DOHH2 (cell line): ENCODE results near the gene VWA3B.

Source experiments
- CTCF ChIP-seq: fragments of 200-600 bp; sonication (generic); IDR thresholded peaks from one replicate; pipeline ENCODE4 v1.5.1; 2014; ENCODE audit warnings: antibody characterized with exemption, mild to moderate bottlenecking, low read depth, low read length; ENCODE audit not compliant: poor library complexity, severe bottlenecking
- EZH2phosphoT487 ChIP-seq: fragments of 200-600 bp; sonication (generic); IDR thresholded peaks from 2 replicates; pipeline ENCODE4 v1.6.1; 2017; ENCODE audit warnings: borderline replicate concordance, mild to moderate bottlenecking, antibody characterized with exemption, low read length, moderate library complexity, mixed read lengths

DNA sequence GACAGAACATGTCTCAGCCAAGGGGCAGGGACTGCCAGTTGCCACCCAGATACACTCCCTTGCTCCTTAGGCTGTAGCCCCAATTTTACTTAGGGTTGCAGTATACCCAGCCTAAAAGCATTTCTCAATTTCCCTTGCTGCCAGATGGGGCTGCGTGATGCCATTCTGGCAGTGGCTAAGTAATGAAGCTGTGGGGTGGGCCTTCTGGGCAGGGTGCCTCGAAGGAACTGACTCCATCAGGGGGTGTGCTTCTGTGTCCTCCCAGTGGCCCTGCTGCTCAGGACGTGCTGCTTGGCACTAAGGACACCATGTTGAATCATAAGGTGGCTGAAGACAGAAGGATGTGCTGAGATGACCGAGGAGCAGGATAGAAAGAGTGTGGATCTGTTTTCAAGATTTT, 74.2 kb downstream of the VWA3B start:
- TF ChIP-seq CTCF: no peak
- TF ChIP-seq EZH2phosphoT487: no peak
